Muscle of leg (tissue), 11 donors: ENCODE measurements around the gene SLC22A17. TPM values are rescaled to one million over a fixed set of nuclear protein-coding genes. Genes with fewer than 3 reads are reported as not detected.
"Not testable (repeated sequence)": the region's sequence is repeated elsewhere in the genome, so short reads cannot be mapped to it uniquely, and the experiment has no call there.

ENCODE experiments used
- DNase-seq: peaks from one replicate; pipeline ENCODE4 v3.0.0; 2013
- H3K27ac ChIP-seq: one replicate; pipeline ENCODE4 v1.5.1; 2013; ENCODE audit warnings: mild to moderate bottlenecking, low read length, control low read depth
- H3K27me3 ChIP-seq: one replicate; pipeline ENCODE4 v1.6.1; 2013; ENCODE audit warnings: low read length; ENCODE audit not compliant: control insufficient read depth, insufficient read depth
- H3K36me3 ChIP-seq: one replicate; pipeline ENCODE4 v1.6.1; 2013; ENCODE audit warnings: low read length; ENCODE audit not compliant: control insufficient read depth, insufficient read depth
- H3K4me1 ChIP-seq: one replicate; pipeline ENCODE4 v1.6.1; 2013; ENCODE audit warnings: low read length; ENCODE audit not compliant: control insufficient read depth, insufficient read depth
- H3K4me3 ChIP-seq: one replicate; pipeline ENCODE4 v1.5.1; 2013; ENCODE audit warnings: low read length, control low read depth
- H3K9me3 ChIP-seq: replicated peaks from 2 replicates; pipeline ENCODE4 v1.6.1; 2013; ENCODE audit warnings: low read depth, low read length; ENCODE audit not compliant: control insufficient read depth
- WGBS: methylation state at CpG from one replicate; pipeline ENCODE4 v1.1.5; 2013; ENCODE audit warnings: missing lambda C conversion rate; ENCODE audit not compliant: insufficient coverage; 5-methylcytosine and 5-hydroxymethylcytosine counted together
- polyA plus RNA-seq, 8 donors: library from polyadenylated mRNA; unstranded; fragments of 120-200 nt; gene quantifications; one replicate each; pipeline versions ENCODE4 v1.2.1 to v1.2.3, GENCODE V29; 2013; ENCODE audit warnings: inconsistent platforms in 1 of 8, low replicate concordance in 1 of 8; ENCODE audit not compliant: insufficient read length in 8 of 8, insufficient read depth in 1 of 8
- total RNA-seq: library from RNA; stranded (reverse); fragments of 120-200 nt; gene quantifications from one replicate; pipeline ENCODE4 v1.2.4, GENCODE V29; 2013

Gene SLC22A17
- total and polyA plus RNA-seq, 9 donors: 15.5 to 26.8 (median 20.2) TPM

DNA sequence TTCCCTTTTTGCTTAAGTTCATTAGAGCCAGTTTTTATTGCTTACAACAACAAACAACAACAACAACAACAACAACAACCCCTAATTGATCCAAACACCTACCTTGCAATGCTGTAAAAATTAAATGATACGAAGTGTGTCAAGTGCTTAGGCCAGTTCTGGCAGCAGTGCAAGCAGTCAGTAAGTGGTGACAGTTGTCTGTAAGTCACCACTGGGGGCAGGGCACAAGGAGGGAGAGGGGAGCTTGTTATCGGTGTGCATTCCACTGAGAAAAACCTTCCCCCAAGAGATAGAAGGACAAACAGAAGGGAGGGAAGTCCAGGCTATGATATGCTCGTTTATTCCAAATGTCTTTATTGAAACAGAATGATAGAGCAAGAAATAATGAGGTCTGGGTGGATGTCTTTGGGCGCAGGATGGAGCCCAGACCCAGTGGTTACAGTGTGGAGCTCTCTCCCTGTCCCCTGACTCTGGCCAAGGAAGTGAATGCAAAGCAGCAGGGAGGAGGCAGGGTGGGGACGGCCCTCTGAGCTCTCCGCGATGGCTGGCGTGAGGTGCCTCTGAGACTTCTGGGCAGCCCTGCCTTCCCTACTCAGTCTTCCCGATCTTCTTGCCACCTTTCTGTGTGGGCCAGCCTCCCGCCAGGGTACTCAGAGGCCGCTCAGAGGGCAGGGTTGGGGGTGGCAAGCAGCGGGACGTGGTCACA lies 6.5 kb downstream of the SLC22A17 start:
- no peaks in the 10 kb centered on the region for H3K9me3 ChIP-seq
- H3K4me1 ChIP-seq: no peaks in the 10 kb centered on the region
- peaks cover 16% of the 10 kb centered on the region for H3K36me3 ChIP-seq
- H3K27ac ChIP-seq: no peak overlapping the region
- no peak overlapping the region for H3K4me3 ChIP-seq
- WGBS: 76% methylated on average over 7 of the region's 13 CpGs
- no peaks in the 10 kb centered on the region for H3K27me3 ChIP-seq
- DNase-seq: no peak

DNA sequence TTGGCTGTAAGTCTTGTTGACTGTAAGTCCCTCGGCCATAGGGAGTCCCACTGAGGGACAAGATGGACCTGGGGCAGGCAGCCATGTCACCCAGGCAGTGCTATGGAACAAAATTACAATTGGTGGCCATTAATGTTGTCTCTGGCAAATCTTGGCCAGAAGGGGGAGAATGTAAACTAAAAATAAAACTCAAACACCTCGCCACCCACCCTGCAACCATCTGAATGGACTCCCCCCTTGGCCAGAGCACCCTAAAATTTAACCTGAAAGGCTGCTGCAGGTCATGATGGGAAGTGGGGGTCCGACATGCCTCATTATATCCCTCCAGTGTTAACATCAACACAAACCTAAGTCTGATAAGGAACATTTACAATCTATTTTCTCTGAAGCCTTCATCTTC lies 8.2 kb downstream of the SLC22A17 start:
- Histone ChIP-seq H3K27me3 (no peaks in the 10 kb centered on the region), H3K36me3 (peaks cover 15% of the 10 kb centered on the region), H3K27ac (no peak overlapping the region), H3K4me1 (no peaks in the 10 kb centered on the region), H3K4me3 (no peak overlapping the region), H3K9me3 (no peaks in the 10 kb centered on the region)
- no peak for DNase-seq
- WGBS: 48% methylated on average over 2 of the region's 3 CpGs

DNA sequence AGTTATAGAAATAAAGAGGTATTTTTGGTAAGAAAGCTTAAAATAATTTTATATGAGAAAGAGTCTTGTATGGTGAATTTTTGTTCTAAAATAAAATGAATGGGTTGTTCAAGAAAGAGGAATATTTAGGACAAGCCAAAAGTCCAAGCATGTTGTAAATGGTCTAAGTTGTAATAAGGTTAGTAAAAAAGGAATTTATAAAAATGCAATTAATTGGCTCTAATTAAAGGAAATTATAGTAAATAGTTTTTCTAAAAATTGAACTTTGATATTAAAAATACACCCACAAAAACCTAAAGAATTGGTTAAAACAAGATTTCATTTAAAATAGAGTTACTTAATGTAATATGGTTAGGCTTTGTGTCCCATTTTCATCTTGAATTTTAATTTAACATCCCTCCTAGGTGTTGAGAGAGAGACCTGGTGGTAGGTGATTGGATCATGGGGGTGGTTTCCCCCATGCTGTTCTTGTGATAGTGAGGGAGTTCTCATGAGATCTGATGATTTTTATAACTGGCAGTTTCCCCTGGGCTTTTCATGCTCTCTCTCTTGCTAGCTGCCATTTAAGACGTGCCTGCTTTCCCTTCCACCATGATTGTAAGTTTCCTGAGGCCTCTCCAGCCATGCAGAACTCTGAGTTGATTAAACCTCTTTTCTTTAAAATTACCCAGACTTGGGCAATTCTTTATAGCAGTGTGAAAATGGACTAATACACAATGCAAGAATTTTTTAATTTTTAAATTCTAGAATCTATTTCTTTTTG lies 13.0 kb downstream of the SLC22A17 start:
- H3K4me1 ChIP-seq: no peaks in the 10 kb centered on the region
- H3K36me3 ChIP-seq: no peaks in the 10 kb centered on the region
- no peaks in the 10 kb centered on the region for H3K27me3 ChIP-seq
- no peak for DNase-seq
- WGBS: no CpG with 5 or more reads among the region's 1 CpG
- no peak overlapping the region for H3K27ac ChIP-seq
- no peak overlapping the region for H3K4me3 ChIP-seq
- H3K9me3 ChIP-seq: peaks cover 3% of the 10 kb centered on the region

DNA sequence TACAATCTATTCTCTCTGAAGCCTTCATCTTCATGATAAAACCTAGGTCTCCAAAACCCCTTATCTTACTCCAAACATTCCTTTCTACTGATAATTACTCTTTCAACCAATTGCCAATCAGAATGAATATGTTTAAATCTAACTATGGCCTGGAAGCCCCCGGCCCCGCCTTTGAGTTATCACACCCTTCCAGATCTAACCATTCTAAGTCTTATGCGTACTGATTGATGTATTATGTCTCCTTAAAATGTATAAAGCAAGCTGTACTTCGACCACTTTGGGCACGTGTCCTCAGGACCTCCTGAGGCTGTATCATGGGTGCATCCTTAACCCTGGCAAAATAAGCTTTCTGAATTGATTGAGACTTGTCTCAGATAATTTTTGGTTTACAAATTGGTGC lies 17.1 kb downstream of the SLC22A17 start:
- Histone ChIP-seq H3K27me3 (peaks cover 2% of the 10 kb centered on the region), H3K9me3 (peaks cover 3% of the 10 kb centered on the region), H3K4me1 (no peaks in the 10 kb centered on the region), H3K4me3 (no peak overlapping the region), H3K27ac (no peak overlapping the region), H3K36me3 (no peaks in the 10 kb centered on the region)
- no CpG with 5 or more reads among the region's 5 CpGs for WGBS
- DNase-seq: no peak

DNA sequence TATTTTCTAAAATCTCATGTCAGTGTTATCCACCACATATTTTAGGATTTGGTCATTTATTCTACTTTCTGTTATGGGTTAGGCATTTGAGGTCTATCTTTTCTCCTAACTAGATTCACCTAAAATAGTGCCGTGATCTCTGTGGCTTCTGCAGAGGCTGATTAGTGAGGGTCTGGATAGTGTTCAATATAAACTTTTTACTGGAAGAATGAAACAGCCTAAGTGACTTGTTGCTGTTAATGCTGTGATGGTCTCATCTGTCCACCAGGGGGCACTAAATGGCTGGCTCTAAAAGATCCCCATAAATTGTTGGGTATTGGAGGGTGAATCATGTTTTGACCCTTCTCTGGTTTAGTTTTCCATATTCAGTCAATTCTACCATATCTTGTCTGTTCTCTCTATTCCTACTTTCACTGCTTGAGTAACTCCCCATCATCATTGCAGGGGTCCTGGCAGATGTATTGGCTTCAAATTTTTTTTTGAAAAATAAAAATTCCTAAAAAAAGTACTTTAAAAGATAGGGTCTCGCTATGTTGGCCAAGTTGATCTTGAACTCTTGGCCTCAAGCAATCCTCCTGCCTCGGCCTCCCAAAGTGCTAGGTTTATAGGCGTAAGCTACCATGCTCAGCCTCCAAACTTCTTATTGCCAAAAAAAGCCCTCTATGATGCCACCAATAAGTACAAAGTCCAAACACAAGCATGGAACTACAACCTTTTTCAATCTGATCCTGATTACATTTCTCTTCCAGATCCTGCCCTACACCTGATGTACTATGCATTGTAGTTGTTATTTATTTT lies 24.5 kb downstream of the SLC22A17 start:
- no peaks in the 10 kb centered on the region for H3K9me3 ChIP-seq
- H3K36me3 ChIP-seq: peaks cover 25% of the 10 kb centered on the region
- H3K4me3 ChIP-seq: no peak overlapping the region
- peaks cover 6% of the 10 kb centered on the region for H3K4me1 ChIP-seq
- no peak overlapping the region for H3K27ac ChIP-seq
- H3K27me3 ChIP-seq: no peaks in the 10 kb centered on the region
- peak; percentile 88 for DNase-seq
- 42% methylated on average over 2 of the region's 4 CpGs for WGBS

DNA sequence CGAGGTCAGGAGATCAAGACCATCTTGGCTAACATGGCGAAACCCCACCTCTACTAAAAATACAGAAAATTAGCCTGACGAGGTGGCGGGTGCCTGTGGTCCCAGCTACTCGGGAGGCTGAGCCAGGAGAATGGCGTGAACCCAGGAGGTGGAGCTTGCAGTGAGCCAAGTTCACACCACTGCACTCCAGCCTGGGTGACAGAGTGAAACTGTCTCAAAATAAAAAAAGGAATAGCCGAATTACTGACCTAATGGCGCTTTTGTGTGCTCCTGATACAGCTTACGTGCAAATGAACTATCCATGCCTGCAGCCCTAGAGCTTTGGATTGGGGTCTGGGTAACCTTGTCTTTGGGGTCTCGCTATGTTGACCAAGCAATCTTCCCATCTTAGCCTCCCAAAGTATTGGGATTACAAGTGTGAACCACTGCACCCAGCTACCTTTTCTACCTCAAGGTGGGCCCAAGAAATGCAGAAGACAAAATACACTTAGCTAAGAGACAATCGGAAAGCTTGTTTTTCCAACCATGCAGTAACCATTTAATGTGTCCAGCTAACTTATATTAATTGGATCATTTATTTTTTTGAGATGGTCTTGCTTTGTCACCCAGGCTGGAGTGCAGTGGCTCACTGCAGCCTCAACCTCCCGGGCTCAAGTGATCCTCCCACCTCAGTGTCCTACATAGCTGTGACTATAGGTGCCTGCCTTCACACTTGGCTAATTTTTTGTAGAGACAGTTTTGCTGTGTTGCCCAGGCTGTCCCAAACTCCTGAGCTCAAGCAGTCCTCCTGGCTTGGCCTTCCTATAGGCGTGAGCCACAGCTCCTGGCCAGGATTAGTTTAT lies 26.0 kb downstream of the SLC22A17 start:
- no peak overlapping the region for H3K4me3 ChIP-seq
- no peaks in the 10 kb centered on the region for H3K9me3 ChIP-seq
- no peak overlapping the region for H3K27ac ChIP-seq
- no peaks in the 10 kb centered on the region for H3K27me3 ChIP-seq
- WGBS: 71% methylated on average over 8 of the region's 13 CpGs
- peaks cover 32% of the 10 kb centered on the region for H3K36me3 ChIP-seq
- peaks cover 15% of the 10 kb centered on the region for H3K4me1 ChIP-seq
- DNase-seq: no peak

DNA sequence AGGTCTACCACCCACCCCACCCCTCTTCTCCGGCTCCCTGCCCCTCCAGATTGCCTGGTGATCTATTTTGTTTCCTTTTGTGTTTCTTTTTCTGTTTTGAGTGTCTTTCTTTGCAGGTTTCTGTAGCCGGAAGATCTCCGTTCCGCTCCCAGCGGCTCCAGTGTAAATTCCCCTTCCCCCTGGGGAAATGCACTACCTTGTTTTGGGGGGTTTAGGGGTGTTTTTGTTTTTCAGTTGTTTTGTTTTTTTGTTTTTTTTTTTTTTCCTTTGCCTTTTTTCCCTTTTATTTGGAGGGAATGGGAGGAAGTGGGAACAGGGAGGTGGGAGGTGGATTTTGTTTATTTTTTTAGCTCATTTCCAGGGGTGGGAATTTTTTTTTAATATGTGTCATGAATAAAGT lies 26.9 kb downstream of the SLC22A17 start:
- no CpG with 5 or more reads among the region's 5 CpGs for WGBS
- not testable (repeated sequence) for DNase-seq, H3K27me3 ChIP-seq, H3K27ac ChIP-seq, H3K4me3 ChIP-seq, H3K9me3 ChIP-seq
- Histone ChIP-seq H3K4me1 (peaks cover 15% of the 10 kb centered on the region), H3K36me3 (peaks cover 32% of the 10 kb centered on the region)

DNA sequence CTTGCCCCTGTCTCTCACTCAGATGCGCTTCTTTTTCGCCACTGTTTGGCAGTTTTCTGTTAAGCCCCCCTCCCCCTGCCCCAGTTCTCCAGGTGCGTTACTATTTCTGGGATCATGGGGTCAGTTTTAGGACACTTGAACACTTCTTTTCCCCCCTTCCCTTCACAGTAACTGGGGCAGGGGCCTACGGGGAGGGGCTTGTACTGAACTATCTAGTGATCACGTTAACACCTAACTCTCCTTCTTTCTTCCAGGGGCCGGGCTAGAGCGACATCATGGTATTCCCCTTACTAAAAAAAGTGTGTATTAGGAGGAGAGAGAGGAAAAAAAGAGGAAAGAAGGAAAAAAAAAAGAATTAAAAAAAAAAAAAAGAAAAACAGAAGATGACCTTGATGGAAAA lies 27.7 kb downstream of the SLC22A17 start:
- Histone ChIP-seq H3K4me1 (peaks cover 21% of the 10 kb centered on the region), H3K4me3 (no peak overlapping the region), H3K9me3 (no peaks in the 10 kb centered on the region), H3K27ac (no peak overlapping the region), H3K36me3 (peaks cover 32% of the 10 kb centered on the region), H3K27me3 (no peaks in the 10 kb centered on the region)
- no peak for DNase-seq
- 92% methylated on average over 3 of the region's 7 CpGs for WGBS

DNA sequence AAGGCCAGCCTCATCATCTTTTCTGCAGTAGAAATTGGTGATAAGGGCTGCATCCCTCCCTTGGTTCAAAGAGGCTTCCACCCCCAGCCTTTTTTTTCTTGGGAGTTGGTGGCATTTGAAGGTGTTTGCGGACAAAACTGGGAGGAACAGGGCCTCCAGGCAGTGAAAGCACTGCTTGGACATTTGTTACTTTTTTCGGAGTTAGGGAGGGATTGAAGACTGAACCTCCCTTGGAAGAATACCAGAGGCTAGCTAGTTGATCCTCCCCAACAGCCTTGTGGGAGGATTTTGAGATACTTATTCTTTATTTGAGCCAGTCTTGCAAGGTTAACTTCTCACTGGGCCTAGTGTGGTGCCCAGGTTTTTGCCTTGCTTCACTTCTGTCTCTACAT lies 28.2 kb downstream of the SLC22A17 start:
- DNase-seq: no peak
- no peaks in the 10 kb centered on the region for H3K27me3 ChIP-seq
- H3K4me3 ChIP-seq: no peak overlapping the region
- no peaks in the 10 kb centered on the region for H3K9me3 ChIP-seq
- no peak overlapping the region for H3K27ac ChIP-seq
- H3K36me3 ChIP-seq: peaks cover 32% of the 10 kb centered on the region
- WGBS: 57% methylated on average over 1 of the region's 2 CpGs
- peaks cover 21% of the 10 kb centered on the region for H3K4me1 ChIP-seq
